NCI-H82 treated with DMSO at 0.1 percent for 48 hours (cell line): ENCODE measurements around the gene TEDC1.
A peak's percentile ranks its signal among the peaks of the same experiment; 100 is the strongest.

Experiments used
- DNase-seq: peaks from one replicate; lab custom pipeline; 2025; ENCODE audit not compliant: unreplicated experiment; lab: John Stamatoyannopoulos, UW

Gene TEDC1

DNA sequence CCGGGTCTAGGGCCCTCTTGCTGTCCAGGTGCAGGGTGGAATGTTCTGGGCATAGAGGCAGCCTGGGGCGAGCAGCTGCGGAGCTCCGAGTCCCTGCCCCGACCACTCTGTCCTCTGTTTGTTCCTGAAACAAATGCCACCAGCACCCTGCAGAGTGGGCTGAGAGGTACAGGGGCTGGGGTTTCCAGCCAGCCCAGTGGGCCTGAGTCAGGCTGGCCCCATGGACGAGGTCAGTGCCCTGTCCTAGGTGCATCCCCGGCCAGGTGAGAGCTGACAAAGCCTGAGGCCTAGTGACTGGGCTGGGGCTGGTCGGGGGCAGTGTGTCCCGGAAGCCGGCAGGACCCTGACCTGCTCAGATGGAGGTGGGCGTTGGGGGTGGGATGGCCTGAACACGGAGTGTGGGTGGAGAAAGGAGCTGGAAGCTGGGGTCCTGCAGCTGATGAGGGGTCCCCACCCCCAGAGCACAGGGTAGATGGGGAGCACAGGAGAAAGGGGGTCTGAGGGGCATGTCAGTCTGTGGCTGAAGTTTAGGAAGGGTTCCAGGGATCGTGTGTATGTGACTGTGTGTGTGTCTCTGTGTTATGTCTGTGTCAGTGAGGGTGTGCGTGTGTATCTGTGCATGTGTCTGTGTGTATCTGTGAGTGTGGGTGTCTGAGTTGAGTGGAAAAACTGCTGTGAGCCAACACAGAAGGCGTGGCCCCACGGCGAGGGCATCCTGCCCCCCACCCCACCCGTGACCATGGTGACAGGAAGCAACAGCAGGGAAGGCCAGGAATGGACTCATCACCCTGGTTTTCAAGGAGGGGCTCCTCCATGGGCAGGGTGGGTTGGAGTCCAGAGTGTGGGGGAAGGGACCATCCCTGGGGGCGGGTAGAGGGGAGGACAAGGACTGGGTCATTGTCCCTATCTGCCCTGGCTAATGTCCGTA lies 6.7 kb upstream of the TEDC1 start:
- DNase-seq, result no peak

DNA sequence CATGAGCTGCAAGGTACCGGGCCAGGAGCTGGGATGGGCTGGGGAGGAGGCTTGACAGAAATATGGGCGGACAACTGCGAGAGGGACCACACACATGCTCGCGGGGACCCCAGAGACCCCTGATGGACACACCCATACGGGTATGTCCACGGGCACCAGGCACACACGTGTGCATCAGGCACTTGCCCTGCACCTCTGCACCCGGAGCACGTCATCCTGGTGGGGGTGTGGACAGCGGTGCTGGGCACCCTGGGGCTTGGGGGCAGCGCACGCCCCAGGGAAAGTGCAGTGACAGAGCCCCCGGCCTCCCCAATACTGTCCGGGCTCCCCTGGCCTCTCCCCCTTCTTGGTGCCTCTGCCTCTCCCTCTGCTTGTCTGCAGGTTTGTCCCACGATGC lies 6.1 kb upstream of the TEDC1 start:
- no peak for DNase-seq

DNA sequence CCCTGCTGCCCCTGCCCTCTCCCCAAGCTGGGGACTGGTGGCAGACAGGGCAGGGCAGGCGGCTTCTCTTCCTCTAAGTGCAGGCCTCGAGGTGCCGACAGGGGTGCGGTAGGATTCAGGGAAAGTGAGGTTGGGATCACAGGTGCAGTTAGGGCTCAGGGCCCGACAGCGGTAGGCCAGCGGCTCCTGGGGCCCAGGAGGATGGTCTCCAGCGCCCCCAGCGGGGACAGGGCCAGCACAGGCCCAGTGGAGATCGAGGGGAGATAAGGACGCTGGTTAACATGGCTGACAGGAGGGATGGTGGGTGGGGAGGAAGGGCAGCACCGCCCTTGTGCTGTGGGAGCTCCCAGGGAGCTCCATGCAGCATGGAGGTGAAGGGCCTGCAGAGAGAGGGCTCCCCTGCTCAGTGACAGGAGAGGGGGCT lies 5.3 kb upstream of the TEDC1 start:
- peak; percentile 36 for DNase-seq

DNA sequence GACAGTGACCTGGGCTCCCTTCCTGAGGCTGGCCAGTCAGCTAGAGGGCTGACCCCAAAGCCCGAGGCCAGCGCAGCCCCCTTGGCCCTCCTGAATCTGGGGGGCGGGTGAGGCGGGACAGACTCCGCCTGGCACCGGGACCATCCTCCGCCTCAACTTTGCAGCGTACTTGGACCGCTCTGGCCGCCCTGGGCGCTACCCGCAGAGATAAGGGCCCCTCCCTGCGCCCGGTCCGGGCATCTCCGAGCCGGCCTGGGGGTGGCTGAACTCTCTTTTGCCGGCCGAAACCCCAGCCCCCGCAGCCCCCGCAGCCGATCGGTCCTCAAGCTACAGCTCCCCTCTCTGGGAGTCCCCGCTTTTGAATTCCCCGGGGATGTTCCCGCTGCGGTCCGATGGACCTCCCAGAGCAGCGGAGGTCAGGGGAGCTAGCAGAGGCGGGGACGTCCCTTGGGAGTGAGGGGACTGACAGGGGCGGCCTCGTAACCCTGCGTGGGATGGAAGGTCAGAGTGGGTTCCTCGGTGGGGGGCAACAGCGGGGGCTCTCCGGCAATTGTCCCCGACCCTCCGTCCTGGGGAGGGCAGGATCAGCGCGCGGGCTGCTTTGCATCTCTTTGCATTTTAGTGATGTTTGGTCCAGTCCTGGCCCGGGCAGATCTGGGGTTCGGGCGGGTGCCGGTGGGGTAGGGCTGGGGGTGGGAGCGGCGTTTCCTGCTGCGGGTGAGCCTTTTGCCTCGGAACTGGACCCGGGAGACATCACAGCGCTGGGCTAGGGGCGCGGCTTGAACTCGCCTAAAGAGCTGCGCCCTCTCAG lies 4.7 kb upstream of the TEDC1 start, which contains the start of gene CRIP1:
TSS of gene CRIP1 (plus strand) at position 724 of the 811 bp plus-strand sequence. CDS start 374 bp downstream, outside the sequence.
- DNase-seq, result no peak

DNA sequence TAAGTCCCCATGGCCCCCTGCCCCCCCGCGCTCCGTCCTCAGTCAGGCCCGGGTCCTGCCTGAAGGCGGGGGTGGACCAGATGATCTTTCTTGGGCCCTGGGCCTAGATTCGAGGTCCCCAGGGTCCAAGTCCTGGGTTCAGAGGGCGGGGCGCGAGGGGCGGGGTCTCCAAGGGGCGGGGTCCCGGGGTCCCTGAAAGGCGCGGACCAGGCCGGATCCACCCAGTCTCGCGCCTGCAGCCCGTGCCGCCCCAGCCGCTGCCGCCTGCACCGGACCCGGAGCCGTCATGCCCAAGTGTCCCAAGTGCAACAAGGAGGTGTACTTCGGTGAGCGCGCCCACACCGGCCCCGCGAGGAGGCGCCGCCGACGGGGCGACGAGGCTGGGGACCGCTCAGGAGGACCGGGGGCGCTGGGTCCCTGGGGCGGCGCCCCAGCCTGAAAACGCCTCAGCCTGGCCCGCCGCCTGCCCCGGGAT lies 4.0 kb upstream of the TEDC1 start:
- no peak for DNase-seq

DNA sequence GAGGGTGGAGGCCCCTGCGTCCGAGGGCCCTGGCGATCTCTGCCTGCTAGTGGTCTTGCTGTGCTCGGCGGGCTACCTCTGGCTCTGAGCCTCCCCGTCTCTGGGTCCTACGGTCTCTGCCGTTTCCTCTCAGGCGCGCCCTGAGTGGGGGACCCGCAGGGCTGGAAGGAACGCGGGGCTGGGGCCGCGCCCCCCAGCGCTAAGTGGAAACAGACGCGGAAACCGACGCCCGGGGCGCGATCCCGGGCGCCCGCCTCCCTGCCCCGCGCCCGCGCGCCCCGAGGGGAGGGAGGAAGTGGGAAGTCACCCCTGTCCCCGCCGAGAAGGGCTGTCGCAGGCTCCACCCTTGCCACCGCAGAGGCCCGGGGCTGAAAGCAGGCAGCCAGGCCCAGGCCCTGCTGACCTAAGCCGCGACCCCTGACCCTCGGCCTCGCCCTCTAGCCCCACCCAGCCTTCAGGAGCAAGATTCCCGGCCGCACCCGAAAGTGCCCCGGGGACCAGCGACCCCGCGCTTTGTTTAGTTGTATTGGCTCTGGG lies 3.5 kb upstream of the TEDC1 start:
- DNase-seq, result no peak

DNA sequence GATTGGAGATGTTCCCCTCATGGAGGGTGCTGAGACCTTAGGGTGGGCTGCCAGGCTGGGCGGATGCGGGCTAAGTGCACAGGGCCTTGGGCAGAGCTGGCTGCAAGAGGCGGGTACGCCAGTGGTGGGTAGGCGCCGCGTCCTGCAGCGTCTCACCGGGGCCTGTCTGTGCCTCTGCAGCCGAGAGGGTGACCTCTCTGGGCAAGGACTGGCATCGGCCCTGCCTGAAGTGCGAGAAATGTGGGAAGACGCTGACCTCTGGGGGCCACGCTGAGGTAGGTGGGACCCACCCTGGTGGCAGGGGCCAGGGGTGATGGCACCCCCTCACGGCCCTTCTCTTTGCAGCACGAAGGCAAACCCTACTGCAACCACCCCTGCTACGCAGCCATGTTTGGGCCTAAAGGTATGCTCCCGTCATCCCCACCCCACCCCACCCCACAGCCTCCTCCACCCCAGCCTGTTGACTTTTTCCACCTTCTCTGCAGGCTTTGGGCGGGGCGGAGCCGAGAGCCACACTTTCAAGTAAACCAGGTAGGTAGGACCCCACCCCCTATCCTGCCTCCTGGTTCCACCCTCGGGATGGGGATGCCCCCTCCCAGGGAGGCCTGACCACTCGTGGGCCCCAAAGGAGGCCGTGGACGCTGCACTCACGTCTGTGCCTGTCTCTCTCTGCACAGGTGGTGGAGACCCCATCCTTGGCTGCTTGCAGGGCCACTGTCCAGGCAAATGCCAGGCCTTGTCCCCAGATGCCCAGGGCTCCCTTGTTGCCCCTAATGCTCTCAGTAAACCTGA lies 2.9 kb upstream of the TEDC1 start:
- DNase-seq, result no peak

DNA sequence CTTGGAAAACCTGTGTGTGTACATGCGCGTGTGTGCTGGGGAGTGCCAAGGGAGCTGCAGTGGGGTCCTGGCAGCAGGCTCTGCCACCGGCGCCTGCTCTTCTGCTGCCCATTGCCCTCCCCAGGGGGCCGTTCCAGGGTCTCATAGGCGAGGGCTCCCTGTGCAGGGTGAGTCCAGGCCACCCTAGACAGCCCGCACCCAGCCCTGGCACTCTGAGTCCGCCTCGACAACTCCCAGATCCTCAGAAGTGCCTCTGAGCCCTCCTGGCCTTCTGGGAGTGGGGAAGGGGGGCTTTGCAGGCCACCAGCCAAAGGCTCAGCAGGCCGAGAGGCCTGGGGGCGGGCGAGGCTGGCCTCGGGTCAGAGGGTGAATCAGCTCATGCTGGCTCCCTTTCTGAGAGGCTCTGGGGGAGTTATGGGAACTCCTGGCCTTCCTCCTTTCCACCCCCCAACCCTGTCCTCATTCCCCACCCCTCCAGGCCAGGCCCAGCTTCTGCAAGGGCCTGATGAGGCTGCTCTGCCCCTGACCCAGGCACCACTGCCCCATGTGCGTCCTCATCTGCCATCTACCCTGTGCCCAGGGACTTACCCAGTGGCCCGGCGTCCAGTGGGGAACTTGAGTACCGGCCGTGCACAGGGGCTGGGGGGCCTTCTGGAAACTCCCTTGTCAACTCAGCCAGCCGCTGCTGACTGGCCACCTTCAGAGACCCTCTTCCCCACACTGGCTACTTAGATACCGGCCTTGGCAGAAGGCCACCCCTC lies 2.1 kb upstream of the TEDC1 start:
- no peak for DNase-seq

DNA sequence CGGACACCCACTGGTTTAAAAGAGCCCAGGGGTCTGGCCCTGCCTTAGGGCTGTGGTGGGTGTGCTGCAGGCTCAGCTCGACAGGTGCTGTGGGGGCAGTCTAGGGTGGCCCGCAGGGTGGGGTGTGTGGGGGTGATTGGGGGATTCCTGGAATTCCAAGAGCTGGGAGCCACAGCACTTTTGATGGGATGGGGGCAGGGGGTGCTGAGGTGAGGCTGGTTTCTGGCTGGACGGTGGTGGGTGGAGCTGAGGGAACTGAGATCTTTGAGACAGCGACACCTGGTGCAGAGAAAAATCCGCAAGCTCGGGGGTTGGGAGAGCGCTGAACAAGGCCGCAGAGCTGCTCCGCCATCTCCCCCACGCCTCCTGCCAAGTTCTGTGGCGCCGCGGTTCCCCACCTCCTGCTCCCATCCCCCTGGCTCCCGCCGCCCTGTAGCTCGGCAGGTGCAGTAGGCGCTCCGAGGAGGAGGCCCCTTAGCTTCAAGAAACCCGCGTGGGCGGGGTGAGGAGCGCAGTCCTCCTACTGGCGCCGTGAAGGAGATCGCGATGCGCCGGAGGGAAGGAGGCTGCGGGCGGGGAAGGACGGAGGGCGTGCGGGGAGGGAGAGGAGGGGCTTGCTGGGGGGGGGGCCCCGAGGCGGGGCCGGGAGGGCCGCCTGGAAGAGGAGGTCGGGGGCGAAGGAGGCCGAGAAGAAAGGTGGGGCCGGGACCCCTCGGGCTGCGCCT lies 1.3 kb upstream of the TEDC1 start:
- DNase-seq, result peak; percentile 51

DNA sequence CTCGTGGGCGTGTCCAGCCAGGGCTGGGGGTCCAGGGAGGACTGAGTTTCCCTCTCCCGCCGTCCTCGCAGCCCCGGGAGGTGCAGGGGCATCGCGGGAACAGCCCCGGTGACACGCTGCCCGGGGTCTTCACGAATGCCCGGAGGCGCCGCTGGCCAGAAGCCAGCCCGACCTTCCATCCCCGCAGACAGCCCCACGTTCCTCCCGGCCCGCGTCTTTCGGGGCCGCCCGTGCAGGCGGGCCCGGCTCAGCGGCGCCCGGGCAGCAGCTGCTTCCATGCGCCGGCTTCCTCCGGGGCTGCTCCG lies 827 bp upstream of the TEDC1 start:
- no peak for DNase-seq

DNA sequence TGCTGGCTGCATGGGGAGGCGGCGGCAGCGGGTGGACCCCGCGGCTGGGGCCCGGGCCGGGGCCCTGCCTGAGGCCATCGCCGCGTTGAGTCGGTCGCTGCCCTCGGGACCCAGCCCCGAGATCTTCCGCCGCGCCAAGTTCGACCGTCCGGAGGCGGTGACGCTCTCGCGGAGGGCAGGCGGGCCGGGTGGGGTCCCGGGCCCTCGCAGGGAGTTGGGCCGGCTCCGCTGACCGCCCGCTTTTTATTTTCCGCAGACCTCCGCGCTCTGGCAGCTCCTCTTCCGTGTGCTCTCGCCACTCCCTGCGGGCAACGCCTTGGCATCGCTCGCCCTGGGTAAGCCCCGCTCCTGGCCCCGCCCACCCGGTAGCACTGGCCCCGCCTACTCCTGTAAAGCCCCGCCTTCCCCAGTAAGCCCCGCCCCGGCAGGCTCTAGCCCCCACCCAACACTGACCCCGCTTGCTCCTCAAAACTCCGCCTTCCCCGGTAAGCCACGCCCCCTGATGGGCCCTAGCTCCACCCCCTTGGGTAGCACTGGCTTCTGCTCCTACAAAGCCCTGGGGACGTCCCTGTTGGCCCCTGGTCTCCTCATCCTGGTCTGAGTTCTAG lies 424 bp downstream of the TEDC1 start:
- DNase-seq, result no peak

DNA sequence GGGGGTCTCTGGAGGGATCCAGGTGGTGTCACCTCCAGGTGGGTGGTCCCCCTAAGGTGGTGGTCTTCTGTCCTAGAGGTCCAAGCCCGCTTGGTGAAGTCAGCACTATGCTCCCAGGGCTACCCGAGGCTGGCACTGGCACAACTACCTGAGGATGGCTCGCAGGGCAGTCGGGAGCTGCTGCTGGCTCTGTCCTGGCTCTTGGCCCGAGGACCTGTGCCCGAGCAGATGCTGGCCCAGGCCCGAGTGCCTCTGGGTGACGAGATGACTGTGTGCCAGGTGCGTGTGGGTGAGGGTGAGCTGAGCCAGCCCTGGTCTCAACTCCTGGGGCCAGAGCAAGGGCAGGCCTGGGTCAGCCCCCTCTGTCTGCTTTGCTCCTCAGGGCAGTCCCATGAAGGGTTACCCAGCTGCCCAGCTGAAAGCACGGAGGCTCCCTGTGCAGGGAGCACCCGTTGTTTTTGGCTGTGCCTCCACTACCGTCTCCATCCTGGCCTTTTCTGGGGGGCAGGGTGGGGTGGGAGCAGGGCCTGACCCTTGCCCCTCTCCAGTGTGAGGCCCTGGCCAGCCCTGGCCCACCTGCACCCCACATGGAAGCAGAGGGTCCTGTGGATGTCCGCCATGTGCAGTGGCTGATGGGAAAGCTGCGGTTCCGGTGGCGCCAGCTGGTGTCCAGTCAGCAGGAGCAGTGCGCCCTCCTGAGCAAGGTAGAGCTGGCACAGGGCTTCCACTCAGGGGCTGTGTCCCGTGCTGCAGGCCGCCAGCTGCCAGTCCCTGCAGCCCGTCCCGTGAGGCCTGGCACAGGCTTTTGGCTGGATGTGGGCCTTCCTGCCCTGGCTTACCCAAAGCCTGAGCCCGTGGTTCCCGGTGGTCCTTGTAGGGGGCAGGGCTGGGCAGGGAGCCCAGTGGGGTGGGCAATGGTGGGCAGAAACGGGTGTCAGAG lies 1.3 kb downstream of the TEDC1 start:
- DNase-seq, result no peak

DNA sequence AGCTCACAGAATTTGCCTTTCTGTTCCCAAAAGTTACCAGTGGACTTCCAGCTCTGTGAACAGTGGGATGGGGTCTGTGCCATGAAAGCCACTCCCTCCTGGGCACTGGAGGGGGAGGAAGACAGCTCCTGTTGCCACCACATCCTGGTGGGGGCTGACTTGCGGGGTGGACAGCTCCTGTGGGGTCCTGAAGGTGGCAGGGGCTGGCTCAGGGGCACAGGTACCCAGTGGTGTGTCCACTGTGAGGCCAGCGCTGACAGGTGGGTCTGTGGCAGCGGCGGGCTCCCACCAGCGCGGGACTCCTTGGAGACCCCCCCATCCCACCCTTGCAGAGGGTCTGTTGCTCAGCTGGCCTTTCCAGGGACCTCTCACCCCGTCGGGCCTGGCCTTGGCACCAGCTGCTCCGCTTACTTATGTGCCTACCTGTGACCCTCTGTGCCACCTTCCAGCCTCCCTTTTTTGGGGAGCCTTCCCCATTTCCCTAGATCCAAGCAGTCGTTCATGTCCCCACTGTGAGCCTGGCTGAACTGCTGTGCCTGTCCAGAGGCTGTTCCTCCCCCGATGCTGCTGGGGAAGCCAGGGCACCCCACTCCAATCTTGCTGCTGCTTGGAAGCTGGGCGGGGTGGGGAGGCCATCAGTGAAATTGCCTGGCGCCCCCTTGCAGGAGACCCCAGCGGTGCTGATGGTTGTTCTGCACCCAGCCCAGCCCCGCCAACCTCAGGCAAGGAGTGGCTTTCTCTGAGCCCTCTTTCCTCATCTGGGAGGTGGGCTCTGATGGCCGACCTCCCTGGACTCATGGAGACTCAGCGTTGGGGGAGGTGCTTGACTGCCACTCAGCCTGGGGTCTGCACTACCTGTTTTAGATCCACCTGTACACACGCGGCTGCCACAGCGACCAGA lies 2.2 kb downstream of the TEDC1 start:
- DNase-seq, result no peak

DNA sequence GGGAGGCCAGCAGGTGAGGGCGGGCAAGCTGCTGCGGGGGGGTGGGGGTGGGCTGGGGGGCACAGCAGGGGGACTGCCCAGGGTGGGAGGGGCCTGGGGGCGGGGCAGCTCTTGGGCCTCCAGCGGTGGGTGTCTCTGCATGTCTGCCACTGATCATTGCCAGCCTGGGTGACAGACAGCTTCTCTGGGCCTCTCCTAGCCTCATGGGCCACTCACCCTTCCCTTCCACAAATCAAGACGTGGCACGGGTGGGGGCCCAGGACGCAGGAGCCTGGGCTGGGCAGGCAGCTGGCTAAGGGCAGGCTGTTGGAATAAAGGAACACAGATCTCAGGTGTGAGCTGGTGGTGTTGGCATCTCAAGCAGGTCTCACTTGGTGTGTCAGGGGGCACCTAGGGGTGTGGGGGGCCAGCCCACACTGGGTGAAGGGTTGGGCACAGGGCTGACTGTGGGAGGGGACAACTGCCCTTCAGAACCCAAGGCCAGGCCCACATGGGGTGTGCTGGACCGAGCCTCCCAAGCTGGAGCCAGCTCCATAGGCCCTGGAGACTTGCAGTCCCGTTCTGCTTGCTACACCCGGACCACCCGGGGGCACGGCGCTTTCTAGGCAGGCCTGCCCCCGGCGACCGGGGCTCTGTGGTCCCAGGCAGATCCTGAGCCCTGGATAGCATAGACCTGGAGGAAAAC lies 3.0 kb downstream of the TEDC1 start:
- DNase-seq, result no peak

DNA sequence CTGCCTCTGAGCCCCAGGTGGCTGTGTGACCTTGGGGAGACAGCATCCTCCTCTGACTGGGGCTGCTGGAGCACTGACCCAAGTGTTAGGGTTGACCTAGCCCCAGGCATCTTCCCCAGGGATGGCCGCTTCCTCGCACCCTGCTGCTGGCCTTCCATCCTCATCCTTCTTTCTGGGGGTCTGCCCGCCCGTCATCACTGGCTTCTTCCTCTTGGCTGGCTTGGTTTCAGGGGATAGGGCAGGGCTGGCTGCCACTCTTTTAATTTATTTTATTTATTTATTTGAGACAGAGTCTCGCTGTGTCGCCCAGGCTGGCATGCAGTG lies 3.5 kb downstream of the TEDC1 start:
- DNase-seq, result no peak

DNA sequence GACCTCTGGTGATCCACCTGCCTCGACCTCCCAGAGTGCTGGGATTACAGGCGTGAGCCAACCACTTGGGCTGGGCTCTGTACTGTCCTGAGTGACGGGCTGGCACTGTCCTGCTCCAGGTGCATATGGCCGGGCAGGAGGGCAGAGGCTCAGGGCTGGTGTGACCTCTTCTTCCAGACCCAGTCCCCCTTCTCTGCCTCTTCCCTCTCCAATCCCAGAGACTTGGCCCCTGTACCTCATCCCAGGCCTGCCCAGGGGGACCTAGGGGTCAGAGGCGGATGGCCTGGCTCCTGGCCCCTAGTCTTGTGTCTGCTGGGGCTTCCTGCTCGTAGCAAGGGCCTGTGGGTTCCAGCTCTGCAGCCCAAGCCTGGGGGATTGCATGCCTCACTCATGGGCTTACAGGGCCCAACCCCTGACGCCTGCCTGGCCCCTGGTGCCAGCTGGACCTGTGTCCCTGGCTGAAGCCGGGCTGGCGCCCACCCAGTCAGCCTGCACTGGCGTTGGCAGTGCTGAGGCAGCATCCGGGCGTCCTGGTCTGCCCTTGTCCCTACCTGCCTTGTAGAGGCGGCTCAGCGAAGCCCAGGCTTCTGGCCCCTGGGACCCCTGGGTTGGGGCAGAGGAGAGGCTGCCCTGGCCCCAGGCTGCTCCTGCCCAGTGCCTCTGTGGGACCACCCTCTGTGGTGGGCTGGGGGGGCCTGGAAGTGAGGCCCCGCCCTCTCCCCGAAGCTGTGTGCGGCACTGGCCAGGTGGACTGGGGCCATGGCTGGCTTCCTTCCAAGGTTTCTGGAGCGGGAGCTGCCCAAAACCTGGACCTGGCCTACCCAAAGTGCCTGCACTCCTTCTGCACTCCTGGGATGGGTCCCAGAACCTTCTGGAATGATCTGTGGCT lies 4.3 kb downstream of the TEDC1 start:
- no peak for DNase-seq
